ENCODE data around the gene ADAM10. TPM values are rescaled to one million over a fixed set of nuclear protein-coding genes. Genes with fewer than 3 reads are reported as not detected.

The ADAM10 gene
- total RNA-seq, 1 donor from 2014 or later = 44.6 TPM

DNA sequence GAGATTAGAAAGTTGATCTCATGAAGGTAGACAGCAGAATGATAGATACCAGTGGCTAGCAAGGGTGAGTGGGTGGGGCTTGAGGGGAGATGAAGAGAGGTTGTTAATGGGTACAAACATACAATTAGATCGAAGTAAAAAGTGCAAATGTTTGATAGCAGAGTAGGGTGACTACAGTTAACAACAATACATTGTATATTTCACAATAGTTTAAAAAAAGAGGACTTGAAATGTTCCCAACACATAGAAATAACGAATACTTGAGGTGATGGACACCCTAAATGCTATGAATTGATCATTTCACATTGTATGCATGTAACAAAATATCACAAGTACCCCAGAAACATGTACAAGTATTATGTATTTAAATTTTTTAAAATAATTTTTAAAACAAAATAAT is 47.3 kb downstream of the ADAM10 start:
- TF ChIP-seq, protein P1, sequence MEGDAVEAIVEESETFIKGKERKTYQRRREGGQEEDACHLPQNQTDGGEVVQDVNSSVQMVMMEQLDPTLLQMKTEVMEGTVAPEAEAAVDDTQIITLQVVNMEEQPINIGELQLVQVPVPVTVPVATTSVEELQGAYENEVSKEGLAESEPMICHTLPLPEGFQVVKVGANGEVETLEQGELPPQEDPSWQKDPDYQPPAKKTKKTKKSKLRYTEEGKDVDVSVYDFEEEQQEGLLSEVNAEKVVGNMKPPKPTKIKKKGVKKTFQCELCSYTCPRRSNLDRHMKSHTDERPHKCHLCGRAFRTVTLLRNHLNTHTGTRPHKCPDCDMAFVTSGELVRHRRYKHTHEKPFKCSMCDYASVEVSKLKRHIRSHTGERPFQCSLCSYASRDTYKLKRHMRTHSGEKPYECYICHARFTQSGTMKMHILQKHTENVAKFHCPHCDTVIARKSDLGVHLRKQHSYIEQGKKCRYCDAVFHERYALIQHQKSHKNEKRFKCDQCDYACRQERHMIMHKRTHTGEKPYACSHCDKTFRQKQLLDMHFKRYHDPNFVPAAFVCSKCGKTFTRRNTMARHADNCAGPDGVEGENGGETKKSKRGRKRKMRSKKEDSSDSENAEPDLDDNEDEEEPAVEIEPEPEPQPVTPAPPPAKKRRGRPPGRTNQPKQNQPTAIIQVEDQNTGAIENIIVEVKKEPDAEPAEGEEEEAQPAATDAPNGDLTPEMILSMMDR (IDR thresholded peaks at IDR 0.05) = no peak

DNA sequence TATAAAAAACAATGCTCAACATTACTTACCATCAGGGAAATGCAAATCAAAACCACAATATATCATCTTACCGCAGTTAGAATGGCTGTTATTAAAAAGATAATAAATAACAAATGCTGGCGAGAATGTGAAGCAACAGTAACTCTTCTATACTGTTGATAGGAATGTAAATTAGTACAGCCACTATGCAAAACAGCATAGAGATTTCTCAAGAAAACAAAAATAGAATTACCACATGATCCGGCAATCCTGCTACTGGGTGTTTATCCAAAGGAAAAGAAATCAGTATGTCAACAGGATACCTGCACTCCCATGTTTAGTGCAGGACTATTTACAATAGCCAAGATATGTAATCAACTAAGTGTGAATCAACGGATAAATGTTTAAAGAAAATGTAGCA is 48.1 kb downstream of the ADAM10 start:
- Histone ChIP-seq H3K27ac (no peak overlapping the region), H3K36me3 (no peaks in the 10 kb centered on the region), H3K27me3 (no peaks in the 10 kb centered on the region), H3K4me1 (no peaks in the 10 kb centered on the region), H3K4me3 (no peak overlapping the region), H3K9me3 (peaks cover 0 to 18% of the 10 kb centered on the region in 2 donors)
- intact Hi-C loops (cut with DNase I) = no loop called here
- TF ChIP-seq, protein P1 (IDR thresholded peaks at IDR 0.05) = no peak
- no peak for DNase-seq (ENCODE audit: low spot score in 2 of 2)

More for the DNA sequence above, 47.3 kb downstream of the ADAM10 start:
- Histone ChIP-seq H3K27ac (no peak overlapping the region), H3K4me1 (no peaks in the 10 kb centered on the region), H3K36me3 (no peaks in the 10 kb centered on the region), H3K9me3 (peaks cover 0 to 18% of the 10 kb centered on the region in 2 donors), H3K4me3 (no peak overlapping the region), H3K27me3 (no peaks in the 10 kb centered on the region)
- intact Hi-C loops (cut with DNase I) = no loop called here
- DNase-seq (ENCODE audit: low spot score in 2 of 2) = no peak

DNA sequence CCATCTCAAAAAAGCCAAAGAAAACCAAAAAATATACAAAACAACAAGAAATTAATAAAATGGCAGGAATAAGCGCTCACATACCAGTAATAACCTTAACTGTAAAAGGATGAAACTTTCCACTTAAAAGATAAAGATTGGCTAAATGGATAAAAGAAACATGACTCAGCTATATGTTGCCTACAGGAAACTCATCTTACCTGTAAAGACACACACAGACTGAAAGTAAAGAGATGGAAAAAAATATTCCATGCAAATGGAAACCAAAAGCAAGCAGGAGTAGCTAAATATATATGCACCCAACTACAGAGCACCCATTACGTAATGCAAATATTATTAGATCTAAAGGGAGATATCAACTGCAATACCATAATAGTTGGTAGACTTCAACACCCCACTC is 49.7 kb downstream of the ADAM10 start:
- Histone ChIP-seq H3K36me3 (no peaks in the 10 kb centered on the region), H3K4me1 (peaks cover 0 to 3% of the 10 kb centered on the region in 2 donors)
- intact Hi-C loops (cut with DNase I) = no loop called here

DNA sequence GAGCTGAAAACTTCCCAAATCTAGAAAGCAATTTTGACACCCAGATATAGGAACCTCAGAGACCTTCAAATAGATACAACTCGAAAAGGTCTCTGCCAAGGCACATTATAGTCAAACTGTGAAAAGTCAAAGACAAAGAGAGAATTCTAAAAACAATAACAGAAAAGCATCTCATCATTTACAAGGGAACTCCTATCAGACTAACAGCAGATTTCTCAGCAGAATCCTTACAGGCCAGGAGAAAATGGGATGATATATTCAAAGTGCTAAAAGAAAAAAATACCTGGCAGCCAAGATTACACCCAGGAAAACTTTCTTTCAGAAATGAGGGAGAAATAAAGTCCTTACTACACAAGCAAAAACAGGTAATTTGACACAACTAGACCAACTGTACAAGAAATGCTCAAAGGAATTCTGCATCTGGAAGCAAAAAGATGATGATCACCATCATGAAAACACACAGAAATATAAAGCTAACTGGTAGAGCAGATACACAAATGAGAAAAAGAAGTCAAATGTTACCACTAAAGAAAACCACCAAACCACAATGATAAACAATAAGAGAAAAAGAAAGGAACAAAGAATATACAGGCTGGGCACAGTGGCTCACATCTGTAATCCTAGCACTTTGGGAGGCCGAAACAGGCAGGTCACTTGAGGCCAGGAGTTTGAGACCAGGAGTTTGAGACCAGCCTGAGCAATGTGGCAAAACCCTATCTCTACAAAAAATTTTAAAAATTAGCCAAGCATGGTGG is 50.4 kb downstream of the ADAM10 start:
- no peak for DNase-seq (ENCODE audit: low spot score in 2 of 2)
- intact Hi-C loops (cut with DNase I) = no loop called here
- TF ChIP-seq, protein P1 (IDR thresholded peaks at IDR 0.05) = no peak
- Histone ChIP-seq H3K36me3 (no peaks in the 10 kb centered on the region), H3K4me3 (no peak overlapping the region), H3K4me1 (peaks cover 0 to 4% of the 10 kb centered on the region in 2 donors), H3K9me3 (peaks cover 0 to 18% of the 10 kb centered on the region in 2 donors), H3K27me3 (no peaks in the 10 kb centered on the region), H3K27ac (no peak overlapping the region)

More for the DNA sequence above, 49.7 kb downstream of the ADAM10 start:
- Histone ChIP-seq H3K27me3 (no peaks in the 10 kb centered on the region), H3K4me3 (no peak overlapping the region), H3K27ac (no peak overlapping the region), H3K9me3 (peaks cover 0 to 18% of the 10 kb centered on the region in 2 donors)
- TF ChIP-seq, protein P1 (IDR thresholded peaks at IDR 0.05) = no peak
- no peak for DNase-seq (ENCODE audit: low spot score in 2 of 2)

DNA sequence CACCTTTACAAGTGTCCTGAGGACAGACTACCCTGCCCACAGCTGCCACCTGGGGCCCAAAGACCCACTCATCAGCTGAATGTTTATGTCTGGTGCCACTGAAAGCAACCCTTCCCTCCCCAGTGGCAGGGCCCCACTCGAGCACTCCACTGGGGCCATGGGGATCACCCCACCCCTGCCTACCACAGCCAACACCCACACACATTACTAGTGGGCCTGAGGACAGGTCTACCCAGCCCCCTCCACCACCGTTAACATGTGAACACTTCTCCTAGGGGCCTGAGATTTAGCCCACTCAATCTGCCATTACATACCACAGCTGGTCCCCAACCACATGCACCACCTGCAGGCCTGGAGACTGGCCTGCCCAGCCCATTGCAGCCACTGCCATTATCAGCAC is 52.3 kb downstream of the ADAM10 start:
- Histone ChIP-seq H3K27ac (no peak overlapping the region), H3K4me1 (peaks cover 0 to 4% of the 10 kb centered on the region in 2 donors), H3K27me3 (no peaks in the 10 kb centered on the region), H3K4me3 (no peak overlapping the region), H3K9me3 (peaks cover 0 to 18% of the 10 kb centered on the region in 2 donors), H3K36me3 (no peaks in the 10 kb centered on the region)
- intact Hi-C loops (cut with DNase I) = no loop called here
- TF ChIP-seq, protein P1 (IDR thresholded peaks at IDR 0.05) = no peak
- no peak for DNase-seq (ENCODE audit: low spot score in 2 of 2)
